Measurements from ENCODE around the gene MAN2B1.
"Not testable (repeated sequence)": the region's sequence is repeated elsewhere in the genome, so short reads cannot be mapped to it uniquely, and the experiment has no call there.

Gene MAN2B1

GRCh38 chr19:12636631-12637030 is 29.9 kb downstream of the MAN2B1 start:
- no peak for DNase-seq (ENCODE audit: low read depth)
- H3K4me3 ChIP-seq (ENCODE audit: low read depth, low read length): no peak overlapping the region
- TF ChIP-seq, protein P1, sequence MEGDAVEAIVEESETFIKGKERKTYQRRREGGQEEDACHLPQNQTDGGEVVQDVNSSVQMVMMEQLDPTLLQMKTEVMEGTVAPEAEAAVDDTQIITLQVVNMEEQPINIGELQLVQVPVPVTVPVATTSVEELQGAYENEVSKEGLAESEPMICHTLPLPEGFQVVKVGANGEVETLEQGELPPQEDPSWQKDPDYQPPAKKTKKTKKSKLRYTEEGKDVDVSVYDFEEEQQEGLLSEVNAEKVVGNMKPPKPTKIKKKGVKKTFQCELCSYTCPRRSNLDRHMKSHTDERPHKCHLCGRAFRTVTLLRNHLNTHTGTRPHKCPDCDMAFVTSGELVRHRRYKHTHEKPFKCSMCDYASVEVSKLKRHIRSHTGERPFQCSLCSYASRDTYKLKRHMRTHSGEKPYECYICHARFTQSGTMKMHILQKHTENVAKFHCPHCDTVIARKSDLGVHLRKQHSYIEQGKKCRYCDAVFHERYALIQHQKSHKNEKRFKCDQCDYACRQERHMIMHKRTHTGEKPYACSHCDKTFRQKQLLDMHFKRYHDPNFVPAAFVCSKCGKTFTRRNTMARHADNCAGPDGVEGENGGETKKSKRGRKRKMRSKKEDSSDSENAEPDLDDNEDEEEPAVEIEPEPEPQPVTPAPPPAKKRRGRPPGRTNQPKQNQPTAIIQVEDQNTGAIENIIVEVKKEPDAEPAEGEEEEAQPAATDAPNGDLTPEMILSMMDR (conservative IDR thresholded peaks at IDR 0.05; ENCODE audit: low read depth, low read length): no peak

- DNase-seq (ENCODE audit: low read depth): no peak
- TF ChIP-seq, protein P1 (conservative IDR thresholded peaks at IDR 0.05; ENCODE audit: low read depth, low read length): no peak
- H3K4me3 ChIP-seq (ENCODE audit: low read depth, low read length): no peak overlapping the region
Observed at GRCh38 chr19:12629215-12629614, 37.3 kb downstream of the MAN2B1 start.

DNA sequence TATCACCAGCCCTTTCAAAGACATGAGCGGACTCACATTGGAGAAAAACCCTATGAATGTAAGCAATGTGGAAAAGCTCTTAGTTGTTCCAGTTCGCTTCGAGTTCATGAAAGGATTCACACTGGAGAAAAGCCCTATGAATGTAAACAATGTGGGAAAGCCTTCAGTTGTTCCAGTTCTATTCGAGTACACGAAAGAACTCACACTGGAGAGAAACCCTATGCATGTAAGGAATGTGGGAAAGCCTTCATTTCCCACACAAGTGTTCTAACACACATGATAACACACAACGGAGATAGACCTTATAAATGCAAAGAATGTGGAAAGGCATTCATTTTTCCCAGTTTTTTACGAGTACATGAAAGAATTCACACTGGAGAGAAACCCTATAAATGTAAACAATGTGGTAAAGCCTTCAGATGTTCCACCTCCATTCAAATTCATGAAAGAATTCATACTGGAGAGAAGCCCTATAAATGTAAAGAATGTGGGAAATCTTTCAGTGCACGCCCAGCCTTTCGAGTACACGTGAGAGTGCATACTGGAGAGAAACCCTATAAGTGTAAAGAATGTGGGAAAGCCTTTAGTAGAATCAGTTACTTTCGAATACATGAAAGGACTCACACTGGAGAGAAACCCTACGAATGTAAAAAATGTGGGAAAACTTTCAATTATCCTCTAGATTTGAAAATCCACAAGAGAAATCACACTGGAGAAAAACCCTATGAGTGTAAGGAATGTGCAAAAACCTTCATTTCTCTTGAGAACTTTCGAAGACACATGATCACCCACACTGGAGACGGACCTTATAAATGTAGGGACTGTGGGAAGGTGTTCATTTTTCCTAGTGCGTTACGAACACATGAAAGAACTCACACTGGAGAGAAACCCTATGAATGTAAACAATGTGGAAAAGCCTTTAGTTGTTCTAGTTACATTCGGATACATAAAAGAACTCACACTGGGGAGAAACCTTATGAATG is 38.2 kb downstream of the MAN2B1 start:
- peak; percentile 47 for DNase-seq (ENCODE audit: low read depth)
- no peak overlapping the region for H3K4me3 ChIP-seq (ENCODE audit: low read depth, low read length)
- TF ChIP-seq, protein P1 (conservative IDR thresholded peaks at IDR 0.05; ENCODE audit: low read depth, low read length): no peak

DNA sequence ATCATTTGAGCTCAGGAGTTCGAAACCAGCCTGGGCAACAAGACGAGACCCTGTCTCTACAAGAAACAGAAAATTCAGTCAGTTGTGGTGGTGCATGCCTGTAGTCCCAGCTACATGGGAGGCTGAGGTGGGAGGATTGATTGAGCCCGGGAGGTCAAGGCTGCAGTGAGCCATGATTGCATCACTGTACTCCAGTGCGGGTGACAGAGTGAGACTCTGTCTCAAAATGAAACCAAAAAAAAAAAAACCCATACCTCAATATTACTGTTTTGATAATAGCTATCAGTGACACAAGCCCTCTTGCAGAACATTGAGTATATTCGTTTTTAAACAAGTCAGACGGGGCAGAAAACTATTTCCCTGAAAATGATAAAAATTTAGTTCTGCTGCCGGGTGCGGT is 39.6 kb downstream of the MAN2B1 start:
- TF ChIP-seq, protein P1 (conservative IDR thresholded peaks at IDR 0.05; ENCODE audit: low read depth, low read length): no peak

DNA sequence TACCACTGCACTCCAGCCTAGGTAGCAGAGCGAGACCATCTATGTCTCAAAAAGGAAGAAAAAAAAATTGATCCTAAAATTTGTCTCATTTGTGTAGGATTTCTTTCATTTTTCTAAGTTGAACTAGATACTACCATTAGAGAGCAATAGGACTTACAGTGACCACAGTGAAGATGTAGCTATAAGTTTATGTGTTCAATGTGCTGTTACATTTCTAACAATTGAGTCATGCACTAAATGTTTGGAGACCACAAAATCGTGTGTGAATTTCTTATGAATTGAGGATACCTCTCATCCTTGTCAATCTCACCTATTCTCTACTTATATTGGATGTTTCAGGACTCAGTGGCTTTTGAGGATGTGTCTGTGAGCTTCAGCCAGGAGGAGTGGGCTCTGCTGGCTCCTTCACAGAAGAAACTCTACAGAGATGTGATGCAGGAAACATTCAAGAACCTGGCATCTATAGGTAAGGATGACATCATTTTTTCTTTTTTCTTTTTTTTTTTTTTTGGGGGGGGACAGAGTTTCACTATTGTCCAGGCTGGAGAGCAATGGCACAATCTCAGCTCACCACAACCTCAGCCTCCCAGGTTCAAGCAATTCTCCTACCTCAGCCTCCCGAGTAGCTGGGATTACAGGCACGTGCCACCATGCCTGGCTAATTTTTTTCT is 43.0 kb downstream of the MAN2B1 start:
- peak; percentile 18 for DNase-seq (ENCODE audit: low read depth)
- H3K4me3 ChIP-seq (ENCODE audit: low read depth, low read length): no peak overlapping the region
- TF ChIP-seq, protein P1 (conservative IDR thresholded peaks at IDR 0.05; ENCODE audit: low read depth, low read length): no peak

More for the DNA sequence above, 39.6 kb downstream of the MAN2B1 start:
- H3K4me3 ChIP-seq (ENCODE audit: low read depth, low read length): no peak overlapping the region
- no peak for DNase-seq (ENCODE audit: low read depth)

DNA sequence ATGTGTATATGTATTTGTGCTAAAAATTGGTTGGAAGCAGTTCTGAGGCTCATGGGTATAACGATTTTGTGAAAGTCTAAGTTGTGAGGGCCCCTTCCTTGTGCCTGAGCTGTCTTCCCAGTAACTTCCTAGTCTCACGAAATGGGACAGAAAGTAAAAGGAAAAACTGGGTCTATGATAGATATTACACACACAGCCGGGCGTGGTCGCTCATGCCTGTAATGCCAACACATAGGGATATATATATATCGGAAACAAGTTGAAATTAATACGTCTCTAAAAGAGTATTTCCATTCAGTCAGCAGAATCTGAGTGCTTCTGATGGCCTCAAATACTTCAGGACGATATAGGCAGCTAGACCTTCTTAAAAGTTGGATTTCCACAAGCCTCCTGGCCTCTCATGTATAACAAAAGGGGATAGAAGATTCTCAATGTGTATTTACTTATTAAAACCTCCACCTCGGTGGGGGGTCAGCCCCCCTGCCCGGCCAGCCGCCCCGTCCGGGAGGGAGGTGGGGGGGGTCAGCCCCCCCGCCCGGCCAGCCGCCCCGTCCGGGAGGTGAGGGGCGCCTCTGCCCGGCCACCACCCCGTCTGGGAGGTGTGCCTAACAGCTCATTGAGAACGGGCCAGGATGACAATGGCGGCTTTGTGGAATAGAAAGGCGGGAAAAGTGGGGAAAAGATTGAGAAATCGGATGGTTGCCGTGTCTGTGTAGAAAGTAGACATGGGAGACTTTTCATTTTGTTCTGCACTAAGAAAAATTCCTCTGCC is 45.1 kb downstream of the MAN2B1 start:
- not testable (repeated sequence) for H3K4me3 ChIP-seq (ENCODE audit: low read depth, low read length); DNase-seq (ENCODE audit: low read depth)

GRCh38 chr19:12617646-12618045 is 48.9 kb downstream of the MAN2B1 start:
- TF ChIP-seq, protein P1 (conservative IDR thresholded peaks at IDR 0.05; ENCODE audit: low read depth, low read length): no peak
- no peak overlapping the region for H3K4me3 ChIP-seq (ENCODE audit: low read depth, low read length)
- no peak for DNase-seq (ENCODE audit: low read depth)
